GM21723 (cell line): ENCODE data around the gene G0S2.

Source experiments
- ATAC-seq: cut with Tn5 transposase; IDR thresholded peaks from one replicate; pipeline ENCODE4 v1.9.1; 2021; ENCODE audit warnings: mild to moderate bottlenecking, moderate library complexity; ENCODE audit not compliant: unreplicated experiment

G0S2 gene

GRCh38 chr1:209714338-209714737 lies 39.1 kb downstream of the G0S2 start:
- ATAC-seq, result no peak

- ATAC-seq, result no peak
Measured at GRCh38 chr1:209715314-209715713, 40.1 kb downstream of the G0S2 start.

- no peak for ATAC-seq
Measured at GRCh38 chr1:209717818-209718217, 42.6 kb downstream of the G0S2 start.

- ATAC-seq, result no peak
Measured at GRCh38 chr1:209720326-209720725, 45.1 kb downstream of the G0S2 start.

GRCh38 chr1:209720826-209721225 lies 45.6 kb downstream of the G0S2 start:
- no peak for ATAC-seq

GRCh38 chr1:209721323-209721722 lies 46.1 kb downstream of the G0S2 start:
- no peak for ATAC-seq

- no peak for ATAC-seq
Measured at GRCh38 chr1:209723265-209723664, 48.1 kb downstream of the G0S2 start.

GRCh38 chr1:209723756-209724693 lies 48.8 kb downstream of the G0S2 start:
- no peak for ATAC-seq
